ENCODE results near the gene BLVRA. TPM values are rescaled to one million over a fixed set of nuclear protein-coding genes. Genes with fewer than 3 reads are reported as not detected.
A peak's percentile ranks its signal among the peaks of the same experiment; 100 is the strongest.

The BLVRA gene
- total and polyA plus RNA-seq, 2 donors (not counting 1 experiment from before 2014, with no cell fraction given): 5.4 to 6.9 TPM

DNA sequence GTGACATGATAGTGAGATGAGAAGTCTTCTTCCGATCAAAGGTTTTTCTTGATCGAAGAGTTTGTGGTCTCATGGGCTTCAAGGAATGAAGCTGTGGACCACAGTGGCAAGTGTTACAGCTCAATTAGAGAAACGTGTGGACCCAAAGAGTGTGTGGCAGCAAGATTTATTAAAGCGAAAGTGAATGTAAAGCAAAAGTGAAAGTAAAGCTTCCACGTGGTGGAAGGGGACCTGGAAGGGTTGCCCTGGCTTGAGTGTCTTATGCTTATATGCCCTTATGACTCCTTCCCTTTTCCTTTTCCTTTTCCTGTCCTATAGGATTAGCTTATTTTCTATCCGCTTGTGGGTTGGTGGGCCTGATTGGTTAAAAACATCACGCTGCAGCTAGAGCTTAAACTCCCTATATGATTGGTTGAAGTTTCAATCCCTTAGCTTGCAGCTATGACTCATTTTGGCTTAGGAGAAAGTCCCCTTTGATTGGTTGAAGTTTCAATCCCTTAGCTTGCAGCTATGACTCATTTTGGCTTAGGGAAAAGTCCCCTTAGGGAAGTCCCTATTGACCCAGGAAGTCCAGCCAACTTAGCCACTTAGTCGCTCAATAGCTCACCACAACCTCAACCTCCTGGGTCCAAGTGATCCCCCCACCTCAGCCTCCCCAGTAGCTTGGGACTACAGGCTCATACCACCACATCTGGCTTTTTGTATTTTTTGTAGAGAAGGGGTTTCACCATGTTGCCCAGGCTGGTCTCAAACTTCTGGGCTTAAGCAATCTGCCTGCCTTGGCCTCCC, 76.2 kb downstream of the BLVRA start:
- 53% methylated on average over 3 of the region's 8 CpGs for WGBS (ENCODE audit: insufficient coverage)
- peaks cover 0 to 9% (median 5%) of the 10 kb centered on the region in 3 donors for H3K9me3 ChIP-seq (ENCODE audit: control extremely low read depth in 1 of 3, control insufficient read depth in 2 of 3, insufficient read depth in 1 of 3, low read length in 2 of 3)
- peak overlapping the region; percentile 68 for H3K9ac ChIP-seq (ENCODE audit: low read length)
- peak overlapping the region in 4 of 5 experiments; percentile 35 to 68 (median 50) for H3K4me3 ChIP-seq (ENCODE audit: control extremely low read depth in 1 of 5, extremely low read depth in 1 of 5, insufficient read depth in 1 of 5, low read depth in 2 of 5, low read length in 4 of 5)
- H3K27me3 ChIP-seq (replicated peaks in 1 of 4; ENCODE audit: control extremely low read depth in 1 of 4, control insufficient read depth in 3 of 4, insufficient read depth in 4 of 4, low read length in 3 of 4): no peaks in the 10 kb centered on the region
- POLR2A ChIA-PET: interaction anchor here (0.9 to 1.4 kb wide), 2 partner anchors 35 to 105 kb away, joined by 3 read pairs; partner anchors contain the start of gene MRPS24
- H4K20me1 ChIP-seq (ENCODE audit: control insufficient read depth, insufficient read depth, low read length, poor library complexity, severe bottlenecking): no peaks in the 10 kb centered on the region
- Mint-ChIP-seq H3K9me3 (ENCODE audit: insufficient read depth) (peaks cover 2% of the 10 kb centered on the region), H3K27ac (peak overlapping the region; percentile 92), H3K4me3 (peak overlapping the region; percentile 93), H3K27me3 (peaks cover under 1% of the 10 kb centered on the region), H3K4me1 (peaks cover 18% of the 10 kb centered on the region)
- intact Hi-C loops (cut with micrococcal nuclease): loop anchor here (1.0 kb wide), 2 partner anchors 252 to 902 kb away; partner anchors contain the start of genes MRPL32 and PSMA2
- no peaks in the 10 kb centered on the region for H3K36me3 ChIP-seq (replicated peaks in 1 of 2; ENCODE audit: control extremely low read depth in 1 of 2, control insufficient read depth in 1 of 2, extremely low read depth in 1 of 2, insufficient read depth in 2 of 2, low read length in 1 of 2)
- H3K27ac ChIP-seq (ENCODE audit: low read length in 2 of 2): no peak overlapping the region
- peaks cover 13 to 14% of the 10 kb centered on the region in 2 donors for H3K4me1 ChIP-seq (ENCODE audit: control insufficient read depth in 2 of 2, insufficient read depth in 2 of 2, low read length in 2 of 2)
- no peaks in the 10 kb centered on the region for H3K79me2 ChIP-seq (ENCODE audit: control insufficient read depth, insufficient read depth, low read length)
- no peak for TF ChIP-seq EZH2 (IDR thresholded peaks at IDR 0.05; ENCODE audit: borderline replicate concordance, insufficient read depth, low read depth, low read length, poor library complexity, severe bottlenecking)
- TF ChIP-seq, protein P1, sequence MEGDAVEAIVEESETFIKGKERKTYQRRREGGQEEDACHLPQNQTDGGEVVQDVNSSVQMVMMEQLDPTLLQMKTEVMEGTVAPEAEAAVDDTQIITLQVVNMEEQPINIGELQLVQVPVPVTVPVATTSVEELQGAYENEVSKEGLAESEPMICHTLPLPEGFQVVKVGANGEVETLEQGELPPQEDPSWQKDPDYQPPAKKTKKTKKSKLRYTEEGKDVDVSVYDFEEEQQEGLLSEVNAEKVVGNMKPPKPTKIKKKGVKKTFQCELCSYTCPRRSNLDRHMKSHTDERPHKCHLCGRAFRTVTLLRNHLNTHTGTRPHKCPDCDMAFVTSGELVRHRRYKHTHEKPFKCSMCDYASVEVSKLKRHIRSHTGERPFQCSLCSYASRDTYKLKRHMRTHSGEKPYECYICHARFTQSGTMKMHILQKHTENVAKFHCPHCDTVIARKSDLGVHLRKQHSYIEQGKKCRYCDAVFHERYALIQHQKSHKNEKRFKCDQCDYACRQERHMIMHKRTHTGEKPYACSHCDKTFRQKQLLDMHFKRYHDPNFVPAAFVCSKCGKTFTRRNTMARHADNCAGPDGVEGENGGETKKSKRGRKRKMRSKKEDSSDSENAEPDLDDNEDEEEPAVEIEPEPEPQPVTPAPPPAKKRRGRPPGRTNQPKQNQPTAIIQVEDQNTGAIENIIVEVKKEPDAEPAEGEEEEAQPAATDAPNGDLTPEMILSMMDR (IDR thresholded peaks at IDR 0.05): no peak
- peak overlapping the region; percentile 74 for H3K4me2 ChIP-seq (replicated peaks; ENCODE audit: low read depth, low read length, poor library complexity, severe bottlenecking)
- CTCF ChIA-PET: interaction anchor here (0.8 to 3.4 kb wide), 9 partner anchors 24 to 1894 kb away, joined by 3 to 16 read pairs (median 4); partner anchors contain the start of gene STK17A
- H2AFZ ChIP-seq (ENCODE audit: insufficient read depth, low read depth, low read length, poor library complexity, severe bottlenecking): peak overlapping the region; percentile 83
- peak; percentile 72 for DNase-seq
- ATAC-seq (ENCODE audit: low read depth): peak; percentile 46

Measured in B cell (primary cell).